ENCODE data around the gene CAPN8. TPM values are rescaled to one million over a fixed set of nuclear protein-coding genes. Genes with fewer than 3 reads are reported as not detected.

The CAPN8 gene
- total RNA-seq, 2 experiments from 2014 or later = 0.27 to 0.34 TPM

DNA sequence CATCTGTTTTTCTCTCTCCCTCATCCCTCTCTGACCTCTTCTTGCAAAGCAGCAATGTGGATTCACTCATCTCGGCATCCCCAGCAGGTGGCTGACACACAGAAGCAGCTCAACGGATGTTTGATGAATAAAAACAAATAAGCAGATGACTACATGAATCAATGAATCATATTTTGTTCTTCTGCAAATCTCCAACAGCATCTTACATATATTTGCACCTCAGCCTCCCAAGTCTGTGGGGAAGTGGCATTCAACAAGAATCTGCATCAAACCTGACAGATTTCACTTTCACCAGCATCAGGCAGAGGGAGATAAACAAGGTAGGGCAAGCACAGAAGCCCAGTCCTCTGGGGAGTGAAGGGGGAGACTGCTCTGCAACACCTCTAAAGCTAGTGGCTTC, 34.0 kb downstream of the CAPN8 start:
- peaks cover 5% of the 10 kb centered on the region for H3K4me1 ChIP-seq (ENCODE audit: insufficient read depth, low read length)
- H3K9me3 ChIP-seq (ENCODE audit: control insufficient read depth in 1 of 2, insufficient read depth in 1 of 2, low read length in 2 of 2) = peaks cover 0 to 6% of the 10 kb centered on the region in 2 experiments
- no peak overlapping the region for H3K27ac ChIP-seq (ENCODE audit: low read depth in 1 of 2, low read length in 2 of 2)
- no peak overlapping the region for H3K27ac Mint-ChIP-seq
- ATAC-seq (ENCODE audit: poor library complexity) (no peak), DNase-seq (no peak)
- ChIA-PET POLR2A (no interaction called here), CTCF (no interaction called here)
- H3K36me3 ChIP-seq (ENCODE audit: insufficient read depth, low read length) = no peaks in the 10 kb centered on the region
- intact Hi-C loops (cut with DNase I, micrococcal nuclease) = no loop called here
- H3K4me1 Mint-ChIP-seq (ENCODE audit: low read depth) = no peaks in the 10 kb centered on the region
- H3K4me3 ChIP-seq (ENCODE audit: low read length) = no peak overlapping the region
- no peak overlapping the region for H3K4me3 Mint-ChIP-seq
- peaks cover 4% of the 10 kb centered on the region for H3K9me3 Mint-ChIP-seq
- H3K36me3 Mint-ChIP-seq (ENCODE audit: low read depth) = no peaks in the 10 kb centered on the region
- TF ChIP-seq, protein P1, sequence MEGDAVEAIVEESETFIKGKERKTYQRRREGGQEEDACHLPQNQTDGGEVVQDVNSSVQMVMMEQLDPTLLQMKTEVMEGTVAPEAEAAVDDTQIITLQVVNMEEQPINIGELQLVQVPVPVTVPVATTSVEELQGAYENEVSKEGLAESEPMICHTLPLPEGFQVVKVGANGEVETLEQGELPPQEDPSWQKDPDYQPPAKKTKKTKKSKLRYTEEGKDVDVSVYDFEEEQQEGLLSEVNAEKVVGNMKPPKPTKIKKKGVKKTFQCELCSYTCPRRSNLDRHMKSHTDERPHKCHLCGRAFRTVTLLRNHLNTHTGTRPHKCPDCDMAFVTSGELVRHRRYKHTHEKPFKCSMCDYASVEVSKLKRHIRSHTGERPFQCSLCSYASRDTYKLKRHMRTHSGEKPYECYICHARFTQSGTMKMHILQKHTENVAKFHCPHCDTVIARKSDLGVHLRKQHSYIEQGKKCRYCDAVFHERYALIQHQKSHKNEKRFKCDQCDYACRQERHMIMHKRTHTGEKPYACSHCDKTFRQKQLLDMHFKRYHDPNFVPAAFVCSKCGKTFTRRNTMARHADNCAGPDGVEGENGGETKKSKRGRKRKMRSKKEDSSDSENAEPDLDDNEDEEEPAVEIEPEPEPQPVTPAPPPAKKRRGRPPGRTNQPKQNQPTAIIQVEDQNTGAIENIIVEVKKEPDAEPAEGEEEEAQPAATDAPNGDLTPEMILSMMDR (IDR thresholded peaks at IDR 0.05) = no peak
- H3K27me3 Mint-ChIP-seq = no peaks in the 10 kb centered on the region
- H3K27me3 ChIP-seq (ENCODE audit: control insufficient read depth in 1 of 2, insufficient read depth in 2 of 2, low read length in 2 of 2) = no peaks in the 10 kb centered on the region

DNA sequence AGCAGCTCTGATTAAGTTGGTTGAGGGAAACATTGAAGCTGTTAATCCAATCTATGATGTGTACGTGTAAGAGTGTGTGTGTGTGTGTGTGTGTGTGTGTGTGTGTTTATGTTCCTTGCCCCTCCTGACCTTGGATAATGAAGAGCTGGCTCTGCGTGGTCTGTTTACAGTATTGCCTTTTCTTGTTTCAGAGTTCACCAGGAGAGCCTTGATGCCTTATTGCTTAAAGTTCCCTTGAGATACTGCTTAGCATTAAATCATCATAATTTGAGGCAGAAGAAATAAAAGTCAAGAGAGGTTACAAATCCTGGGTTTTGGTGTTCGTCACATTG, 36.4 kb downstream of the CAPN8 start:
- peaks cover 4% of the 10 kb centered on the region for H3K9me3 Mint-ChIP-seq
- TF ChIP-seq, protein P1 (IDR thresholded peaks at IDR 0.05) = no peak
- CTCF ChIA-PET = no interaction called here
- peaks cover 5% of the 10 kb centered on the region for H3K4me1 ChIP-seq (ENCODE audit: insufficient read depth, low read length)
- no peak overlapping the region for H3K4me3 Mint-ChIP-seq
- ATAC-seq (ENCODE audit: poor library complexity) = no peak
- peaks cover 0 to under 1% of the 10 kb centered on the region in 2 experiments for H3K9me3 ChIP-seq (ENCODE audit: control insufficient read depth in 1 of 2, insufficient read depth in 1 of 2, low read length in 2 of 2)
- H3K36me3 ChIP-seq (ENCODE audit: insufficient read depth, low read length) = no peaks in the 10 kb centered on the region
- no peaks in the 10 kb centered on the region for H3K36me3 Mint-ChIP-seq (ENCODE audit: low read depth)
- H3K27me3 ChIP-seq (ENCODE audit: control insufficient read depth in 1 of 2, insufficient read depth in 2 of 2, low read length in 2 of 2) = no peaks in the 10 kb centered on the region
- intact Hi-C loops (cut with DNase I, micrococcal nuclease) = loop anchor here in 1 of 2 experiments (2.0 kb wide), 1 partner anchor 496 kb away; no protein-coding TSS in a partner anchor
- no peak for DNase-seq
- POLR2A ChIA-PET = no interaction called here
- no peaks in the 10 kb centered on the region for H3K4me1 Mint-ChIP-seq (ENCODE audit: low read depth)
- H3K27ac Mint-ChIP-seq = no peak overlapping the region
- no peaks in the 10 kb centered on the region for H3K27me3 Mint-ChIP-seq
- H3K4me3 ChIP-seq (ENCODE audit: low read length) = no peak overlapping the region
- H3K27ac ChIP-seq (ENCODE audit: low read depth in 1 of 2, low read length in 2 of 2) = no peak overlapping the region

DNA sequence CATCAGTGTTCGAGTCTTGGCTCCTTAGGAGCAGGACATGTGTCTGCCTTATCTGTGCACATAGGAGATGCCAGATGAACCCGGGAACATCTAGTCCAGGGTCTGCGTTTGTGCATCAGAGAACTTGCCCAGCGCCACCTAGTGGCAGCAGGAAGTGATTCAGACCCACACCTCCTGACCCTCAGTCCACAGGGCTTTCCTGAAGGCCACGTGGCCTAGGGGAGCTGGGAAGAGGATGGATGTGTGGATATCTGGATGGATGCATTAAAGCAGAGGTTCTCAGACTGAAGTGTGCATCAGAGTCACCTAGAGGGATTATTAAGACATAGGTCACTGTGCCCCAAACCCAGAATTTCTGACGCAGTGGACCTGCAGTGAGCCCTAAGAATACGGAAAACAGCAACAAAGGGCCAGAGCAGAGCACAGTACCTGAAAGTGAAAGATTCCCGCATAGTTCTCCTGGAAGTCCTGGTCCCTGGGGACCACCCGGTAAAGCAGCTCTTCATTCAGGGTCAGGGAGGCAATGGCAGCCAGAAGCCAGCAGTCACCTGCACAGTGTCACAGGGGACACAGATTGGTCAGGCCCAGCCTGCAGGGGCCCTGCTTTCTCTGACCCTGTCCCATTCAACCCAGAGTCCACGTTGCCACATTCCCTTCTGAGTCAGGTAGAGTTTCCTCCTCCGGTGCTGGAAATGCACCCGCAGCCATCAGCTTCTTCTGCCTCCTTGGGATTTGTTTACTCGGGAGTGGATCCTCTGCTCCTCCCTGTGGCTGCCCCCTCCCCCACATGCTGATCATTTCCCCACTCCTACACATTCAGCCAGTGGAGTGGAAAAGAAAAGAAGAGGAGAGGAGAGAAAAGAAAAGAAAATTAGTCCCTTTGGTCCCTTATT, 37.0 kb downstream of the CAPN8 start:
- intact Hi-C loops (cut with DNase I, micrococcal nuclease) = loop anchor here in 1 of 2 experiments (2.0 kb wide), 1 partner anchor 496 kb away; no protein-coding TSS in a partner anchor
- Histone ChIP-seq H3K4me1 (ENCODE audit: insufficient read depth, low read length) (peaks cover 5% of the 10 kb centered on the region), H3K9me3 (ENCODE audit: control insufficient read depth in 1 of 2, insufficient read depth in 1 of 2, low read length in 2 of 2) (no peaks in the 10 kb centered on the region), H3K27ac (ENCODE audit: low read depth in 1 of 2, low read length in 2 of 2) (no peak overlapping the region), H3K27me3 (ENCODE audit: control insufficient read depth in 1 of 2, insufficient read depth in 2 of 2, low read length in 2 of 2) (no peaks in the 10 kb centered on the region), H3K36me3 (ENCODE audit: insufficient read depth, low read length) (no peaks in the 10 kb centered on the region), H3K4me3 (ENCODE audit: low read length) (no peak overlapping the region)
- Mint-ChIP-seq H3K9me3 (no peaks in the 10 kb centered on the region), H3K36me3 (ENCODE audit: low read depth) (no peaks in the 10 kb centered on the region), H3K4me3 (no peak overlapping the region), H3K27ac (no peak overlapping the region), H3K4me1 (ENCODE audit: low read depth) (no peaks in the 10 kb centered on the region), H3K27me3 (no peaks in the 10 kb centered on the region)
- CTCF ChIA-PET = interaction anchor here (0.9 kb wide), 1 partner anchor 495 kb away, joined by 3 read pairs; no protein-coding TSS in a partner anchor
- DNase-seq = peak in 12 of 14 experiments; percentile 10 to 68 (median 28)
- ATAC-seq (ENCODE audit: poor library complexity) = no peak
- POLR2A ChIA-PET = no interaction called here
- TF ChIP-seq, protein P1 (IDR thresholded peaks at IDR 0.05) = peak; percentile 62

All from CD4-positive, alpha-beta T cell (primary cell).